PC-9 (cell line): ENCODE measurements around the gene GFPT1. TPM values are rescaled to one million over a fixed set of nuclear protein-coding genes. Genes with fewer than 3 reads are reported as not detected.

Source experiments
- BruUV-seq: library from RNA; stranded (reverse); fragments of 400-500 nt; replicated peaks from 2 replicates; lab custom pipeline; 2021; lab: Mats Ljungman, UMichigan
- CTCF ChIA-PET: fragments of 300-600 bp; sonication (Branson Sonifier 250); formaldehyde crosslinking; loops from one replicate; lab custom pipeline; 2022; ENCODE audit warnings: antibody characterized with exemption; lab: Charles Lee
- POLR2A ChIA-PET: fragments of 300-600 bp; sonication (Branson Sonifier 250); formaldehyde crosslinking; loops from one replicate; lab custom pipeline; 2022; ENCODE audit warnings: antibody characterized with exemption; ENCODE audit not compliant: unreplicated experiment; lab: Charles Lee
- DNase-seq, 2 experiments: peaks; one replicate each; pipeline versions ENCODE4 v3.0.0 to v3.0.0-alpha.2; 2015 to 2022; ENCODE audit warnings: mixed read lengths in 1 of 2
- H2AFZ ChIP-seq: fragments of 200-600 bp; sonication (generic); 2 replicates; pipeline ENCODE4 v1.8.1; 2017; ENCODE audit warnings: antibody characterized with exemption
- H3F3A ChIP-seq: fragments of 200-600 bp; sonication (generic); 2 replicates; pipeline ENCODE4 v1.8.1; 2017; ENCODE audit warnings: antibody characterized with exemption, mild to moderate bottlenecking, low read depth; ENCODE audit not compliant: insufficient read depth
- H3K27ac ChIP-seq: fragments of 200-600 bp; sonication (generic); 2 replicates; pipeline ENCODE4 v1.6.1; 2016; ENCODE audit warnings: mixed run types
- H3K27me3 ChIP-seq: fragments of 200-600 bp; sonication (generic); 2 replicates; pipeline ENCODE4 v1.6.1; 2016; ENCODE audit warnings: low read depth, mixed run types; ENCODE audit not compliant: insufficient read depth
- H3K36me3 ChIP-seq: fragments of 200-600 bp; sonication (generic); 2 replicates; pipeline ENCODE4 v1.6.1; 2016; ENCODE audit warnings: low read depth, mixed run types
- H3K4me1 ChIP-seq: fragments of 200-600 bp; sonication (generic); replicated peaks from 2 replicates; pipeline ENCODE4 v1.6.1; 2016; ENCODE audit warnings: mixed run types; ENCODE audit not compliant: insufficient read depth
- H3K4me2 ChIP-seq: fragments of 200-600 bp; sonication (generic); 2 replicates; pipeline ENCODE4 v1.6.1; 2017; ENCODE audit warnings: mixed run types
- H3K4me3 ChIP-seq: fragments of 200-600 bp; sonication (generic); 2 replicates; pipeline ENCODE4 v1.6.1; 2016; ENCODE audit warnings: mixed run types
- H3K79me2 ChIP-seq: fragments of 200-600 bp; sonication (generic); 2 replicates; pipeline ENCODE4 v1.6.1; 2017; ENCODE audit warnings: low read depth, mixed run types
- H3K9me2 ChIP-seq: fragments of 200-600 bp; sonication (generic); 2 replicates; pipeline ENCODE4 v1.8.1; 2017; ENCODE audit warnings: mild to moderate bottlenecking; ENCODE audit not compliant: insufficient read depth
- H3K9me3 ChIP-seq: fragments of 200-600 bp; sonication (generic); 2 replicates; pipeline ENCODE4 v1.8.1; 2016; ENCODE audit warnings: low read depth; ENCODE audit not compliant: insufficient read depth
- H4K20me1 ChIP-seq: fragments of 200-600 bp; sonication (generic); 2 replicates; pipeline ENCODE4 v1.8.1; 2017; ENCODE audit not compliant: insufficient read depth
- CTCF ChIP-seq: fragments of 200-600 bp; sonication (generic); conservative IDR thresholded peaks from 2 replicates; pipeline ENCODE4 v1.6.1; 2017; ENCODE audit warnings: mixed run types, antibody characterized with exemption, mild to moderate bottlenecking, moderate library complexity
- EZH2 ChIP-seq: fragments of 200-600 bp; sonication (generic); IDR thresholded peaks from 2 replicates; pipeline ENCODE4 v1.8.0; 2017; ENCODE audit warnings: antibody characterized with exemption, low read depth
- intact Hi-C: fragments of 100-400 bp; cut with micrococcal nuclease; formaldehyde crosslinking; loops from one replicate; pipeline ENCODE4 v1.10.0; 2022; ENCODE audit not compliant: unreplicated experiment
- total RNA-seq: library from RNA; stranded (reverse); gene quantifications from 2 replicates; pipeline ENCODE4 v1.2.3, GENCODE V29; 2021

The GFPT1 gene
- total RNA-seq, 1 experiment from 2014 or later: 58.3 TPM

DNA sequence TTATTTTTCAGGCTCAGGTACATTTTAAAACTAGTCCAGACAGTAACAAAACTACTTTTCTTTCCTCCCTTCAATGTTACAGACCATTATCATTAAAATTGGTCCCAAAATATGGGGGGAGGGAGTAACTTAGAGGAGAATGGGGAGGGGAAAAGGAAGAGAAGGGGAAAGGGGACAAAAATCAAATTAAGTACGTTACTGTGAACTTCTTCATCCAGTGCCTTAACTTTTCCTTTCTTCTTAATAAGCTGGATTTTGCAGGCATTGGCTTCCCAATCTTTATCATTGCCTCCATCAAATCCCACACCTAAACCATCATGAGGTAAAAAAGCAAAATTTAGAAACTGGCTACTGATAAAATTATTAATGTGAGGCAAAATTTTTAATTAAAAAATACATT, 17.2 kb downstream of the GFPT1 start:
- Histone ChIP-seq H3K4me2 (no peak overlapping the region), H3K4me3 (no peak overlapping the region), H3K27ac (no peak overlapping the region), H3K9me3 (no peaks in the 10 kb centered on the region), H3K79me2 (peaks cover 13% of the 10 kb centered on the region), H3K27me3 (no peaks in the 10 kb centered on the region), H3K4me1 (no peaks in the 10 kb centered on the region), H2AFZ (no peak overlapping the region), H3F3A (peaks cover 4% of the 10 kb centered on the region; the same call in 1 of the 2 replicates), H3K9me2 (no peaks in the 10 kb centered on the region), H3K36me3 (peaks cover 48% of the 10 kb centered on the region), H4K20me1 (peaks cover 22% of the 10 kb centered on the region; the same call in 1 of the 2 replicates)
- DNase-seq: no peak
- TF ChIP-seq EZH2 (no peak), CTCF (no peak)
- ChIA-PET CTCF (no interaction called here), POLR2A (no interaction called here)
- intact Hi-C loops: no loop called here
- no TSS peak for BruUV-seq

GRCh38 chr2:69368588-69368987, 18.4 kb downstream of the GFPT1 start:
- peaks cover under 1% of the 10 kb centered on the region; the same call in 1 of the 2 replicates for H3K79me2 ChIP-seq
- H3K4me2 ChIP-seq: no peak overlapping the region
- CTCF ChIA-PET: no interaction called here
- no peak for DNase-seq
- TF ChIP-seq CTCF (no peak), EZH2 (no peak)
- H3K4me3 ChIP-seq: no peak overlapping the region
- no peaks in the 10 kb centered on the region for H3K9me3 ChIP-seq
- H3K36me3 ChIP-seq: peaks cover 46% of the 10 kb centered on the region
- H4K20me1 ChIP-seq: peaks cover 10% of the 10 kb centered on the region; the same call in 1 of the 2 replicates
- H3K27me3 ChIP-seq: no peaks in the 10 kb centered on the region
- no peaks in the 10 kb centered on the region for H3K9me2 ChIP-seq
- POLR2A ChIA-PET: no interaction called here
- H3K27ac ChIP-seq: no peak overlapping the region
- intact Hi-C loops: no loop called here
- BruUV-seq: no TSS peak
- peaks cover 4% of the 10 kb centered on the region; the same call in 1 of the 2 replicates for H3F3A ChIP-seq
- no peaks in the 10 kb centered on the region for H3K4me1 ChIP-seq
- no peak overlapping the region for H2AFZ ChIP-seq

GRCh38 chr2:69359371-69359770, 27.7 kb downstream of the GFPT1 start:
- CTCF ChIA-PET: no interaction called here
- intact Hi-C loops: no loop called here

More at GRCh38 chr2:69359371-69359770, 27.7 kb downstream of the GFPT1 start:
- H3K4me3 ChIP-seq: no peak overlapping the region
- no peak overlapping the region for H3K4me2 ChIP-seq
- H3K79me2 ChIP-seq: no peaks in the 10 kb centered on the region
- DNase-seq: no peak
- POLR2A ChIA-PET: no interaction called here
- H3K27me3 ChIP-seq: no peaks in the 10 kb centered on the region
- H4K20me1 ChIP-seq: peaks cover 17% of the 10 kb centered on the region
- no peaks in the 10 kb centered on the region for H3K4me1 ChIP-seq
- H2AFZ ChIP-seq: no peak overlapping the region
- no peaks in the 10 kb centered on the region for H3K9me3 ChIP-seq
- H3K27ac ChIP-seq: no peak overlapping the region
- H3K9me2 ChIP-seq: no peaks in the 10 kb centered on the region
- peaks cover 15% of the 10 kb centered on the region; the same call in 1 of the 2 replicates for H3F3A ChIP-seq
- TF ChIP-seq EZH2 (no peak), CTCF (no peak)
- peaks cover 53% of the 10 kb centered on the region for H3K36me3 ChIP-seq
- BruUV-seq: no TSS peak
